HG03378 (cell line): Measurements from ENCODE around the gene MATN4.

ENCODE experiments used
- ATAC-seq: cut with Tn5 transposase; IDR thresholded peaks from one replicate; pipeline ENCODE4 v1.9.1; 2021; ENCODE audit warnings: mild to moderate bottlenecking, moderate library complexity; ENCODE audit not compliant: unreplicated experiment

Gene MATN4

GRCh38 chr20:45317826-45318225, 9.7 kb upstream of the MATN4 start:
- ATAC-seq, result no peak

GRCh38 chr20:45316150-45317080, 8.3 kb upstream of the MATN4 start:
- no peak for ATAC-seq

GRCh38 chr20:45315672-45316071, 7.6 kb upstream of the MATN4 start:
- no peak for ATAC-seq

- no peak for ATAC-seq
Measured at GRCh38 chr20:45313943-45314342, 5.8 kb upstream of the MATN4 start.

- ATAC-seq, result no peak
Measured at GRCh38 chr20:45313065-45313695, 5.1 kb upstream of the MATN4 start.

- ATAC-seq, result no peak
Measured at GRCh38 chr20:45312241-45312640, 4.1 kb upstream of the MATN4 start.

- ATAC-seq, result no peak
Measured at GRCh38 chr20:45311589-45312211, 3.6 kb upstream of the MATN4 start.

- ATAC-seq, result no peak
Measured at GRCh38 chr20:45309075-45309474, 976 bp upstream of the MATN4 start.

GRCh38 chr20:45307076-45307640, 941 bp downstream of the MATN4 start:
- no peak for ATAC-seq

- ATAC-seq, result no peak
Measured at GRCh38 chr20:45306431-45306982, 1.6 kb downstream of the MATN4 start, which contains the start of gene RBPJL. Gene RBPJL (plus strand): TSS chr20:45306840. CDS start chr20:45306923, 83 bp downstream.

- no peak for ATAC-seq
Measured at GRCh38 chr20:45305262-45305661, 2.8 kb downstream of the MATN4 start.

GRCh38 chr20:45304464-45304999, 3.6 kb downstream of the MATN4 start:
- no peak for ATAC-seq

- no peak for ATAC-seq
Measured at GRCh38 chr20:45303586-45304463, 4.3 kb downstream of the MATN4 start.

GRCh38 chr20:45301824-45302271, 6.3 kb downstream of the MATN4 start:
- no peak for ATAC-seq

GRCh38 chr20:45300961-45301360, 7.1 kb downstream of the MATN4 start:
- ATAC-seq, result no peak

- no peak for ATAC-seq
Measured at GRCh38 chr20:45299786-45300185, 8.3 kb downstream of the MATN4 start.

- no peak for ATAC-seq
Measured at GRCh38 chr20:45297786-45298497, 10.2 kb downstream of the MATN4 start.

- no peak for ATAC-seq
Measured at GRCh38 chr20:45294659-45295058, 13.4 kb downstream of the MATN4 start.

- ATAC-seq, result no peak
Measured at GRCh38 chr20:45294003-45294368, 14.1 kb downstream of the MATN4 start.
